Colon (tissue), 2 donors: ENCODE measurements around the gene PHACTR3.

ENCODE experiments used
- FAIRE-seq: peaks from 2 replicates; lab custom pipeline; 2012; peaks lifted over from hg19 to GRCh38; lab: Jason Lieb, UNC
- donor health status: control.
- donor health status: control.

PHACTR3 gene

GRCh38 chr20:59778615-59779200 is 174.4 kb downstream of the PHACTR3 start:
- no peak for FAIRE-seq

GRCh38 chr20:59779656-59780380 is 175.5 kb downstream of the PHACTR3 start:
- no peak for FAIRE-seq

- no peak for FAIRE-seq
Measured at GRCh38 chr20:59780494-59781185, 176.3 kb downstream of the PHACTR3 start.

GRCh38 chr20:59781226-59781625 is 176.9 kb downstream of the PHACTR3 start:
- no peak for FAIRE-seq

- no peak for FAIRE-seq
Measured at GRCh38 chr20:59782986-59783640, 178.8 kb downstream of the PHACTR3 start.

DNA sequence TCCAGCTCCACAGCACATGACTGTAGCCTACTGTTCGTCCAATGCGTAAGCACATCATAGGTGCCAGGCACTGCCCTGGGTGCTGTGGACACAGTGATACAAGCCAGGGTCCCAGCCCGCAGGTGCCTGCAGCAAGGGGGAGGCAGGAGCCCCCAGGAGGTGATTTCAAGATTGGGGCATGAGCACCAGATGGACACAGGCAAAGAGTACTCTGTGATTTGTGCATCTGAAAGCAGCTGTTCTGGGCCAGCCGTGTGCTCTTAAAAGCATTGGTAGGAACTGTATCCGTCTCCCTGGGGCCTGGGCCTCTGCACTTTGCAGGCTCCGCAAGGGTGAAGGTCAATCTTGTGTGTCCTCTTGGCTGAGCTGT is 179.3 kb downstream of the PHACTR3 start:
- no peak for FAIRE-seq

DNA sequence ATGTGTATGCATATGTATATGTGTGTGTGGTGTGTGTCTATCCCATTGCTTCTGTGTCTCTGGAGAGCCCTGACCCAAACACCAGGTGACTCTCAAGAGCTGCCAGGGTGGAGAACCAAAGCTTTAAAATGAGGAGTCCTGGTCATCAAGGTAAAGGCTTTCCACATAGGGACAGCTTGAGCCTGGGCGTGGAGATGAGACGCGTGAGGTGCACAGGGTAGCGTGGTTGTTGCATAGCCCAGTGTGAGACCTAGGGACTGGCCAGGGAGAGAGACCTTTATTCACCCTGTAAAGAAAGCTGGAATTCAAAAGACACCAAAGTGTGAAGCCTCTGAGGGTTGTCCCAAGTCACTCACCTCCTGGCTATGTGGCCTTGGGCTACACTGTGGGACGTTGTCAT is 180.0 kb downstream of the PHACTR3 start:
- FAIRE-seq: no peak

DNA sequence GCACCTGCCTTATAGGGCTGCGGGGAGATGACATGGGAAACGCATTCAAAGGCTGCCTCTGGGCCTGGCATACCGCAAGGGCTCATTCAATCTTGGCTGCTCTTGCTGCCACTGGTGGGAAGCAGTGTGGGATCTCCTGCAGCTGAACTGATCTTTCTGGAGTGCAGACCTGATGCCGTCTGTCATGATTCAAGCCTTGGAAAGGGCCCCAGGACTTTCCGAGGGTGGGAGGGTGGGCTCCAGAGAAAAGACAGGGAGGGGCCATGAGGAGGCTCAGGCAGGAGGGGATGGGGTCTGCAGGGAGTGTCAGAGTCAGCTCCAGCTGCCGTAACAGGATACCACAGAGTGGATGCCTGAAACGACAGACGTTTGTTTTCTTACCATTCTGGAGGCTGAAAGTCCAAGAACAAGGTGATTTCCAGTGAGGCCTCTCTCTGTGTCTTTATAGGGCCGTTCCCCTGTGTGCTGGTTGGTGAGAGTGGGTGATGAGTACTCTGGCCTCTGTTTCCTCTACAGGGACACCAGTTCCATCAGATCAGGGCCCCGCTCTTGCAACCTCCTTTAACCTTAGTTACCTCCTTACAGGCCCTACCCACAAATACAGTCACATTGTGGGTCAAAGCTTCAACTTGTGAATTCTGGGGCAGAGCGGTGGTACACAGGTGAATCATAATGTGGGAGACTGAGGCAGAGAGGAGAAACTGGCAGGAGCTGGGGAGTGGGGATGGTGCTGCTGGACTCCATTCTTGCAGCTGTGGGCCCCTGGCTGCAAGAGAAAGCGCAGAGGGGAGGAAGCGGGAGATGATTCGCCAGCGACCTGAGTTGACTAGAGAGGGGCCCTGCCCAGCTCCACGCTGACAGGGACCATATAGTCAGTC is 180.7 kb downstream of the PHACTR3 start:
- FAIRE-seq: no peak

GRCh38 chr20:59785669-59785959 is 181.3 kb downstream of the PHACTR3 start:
- no peak for FAIRE-seq

DNA sequence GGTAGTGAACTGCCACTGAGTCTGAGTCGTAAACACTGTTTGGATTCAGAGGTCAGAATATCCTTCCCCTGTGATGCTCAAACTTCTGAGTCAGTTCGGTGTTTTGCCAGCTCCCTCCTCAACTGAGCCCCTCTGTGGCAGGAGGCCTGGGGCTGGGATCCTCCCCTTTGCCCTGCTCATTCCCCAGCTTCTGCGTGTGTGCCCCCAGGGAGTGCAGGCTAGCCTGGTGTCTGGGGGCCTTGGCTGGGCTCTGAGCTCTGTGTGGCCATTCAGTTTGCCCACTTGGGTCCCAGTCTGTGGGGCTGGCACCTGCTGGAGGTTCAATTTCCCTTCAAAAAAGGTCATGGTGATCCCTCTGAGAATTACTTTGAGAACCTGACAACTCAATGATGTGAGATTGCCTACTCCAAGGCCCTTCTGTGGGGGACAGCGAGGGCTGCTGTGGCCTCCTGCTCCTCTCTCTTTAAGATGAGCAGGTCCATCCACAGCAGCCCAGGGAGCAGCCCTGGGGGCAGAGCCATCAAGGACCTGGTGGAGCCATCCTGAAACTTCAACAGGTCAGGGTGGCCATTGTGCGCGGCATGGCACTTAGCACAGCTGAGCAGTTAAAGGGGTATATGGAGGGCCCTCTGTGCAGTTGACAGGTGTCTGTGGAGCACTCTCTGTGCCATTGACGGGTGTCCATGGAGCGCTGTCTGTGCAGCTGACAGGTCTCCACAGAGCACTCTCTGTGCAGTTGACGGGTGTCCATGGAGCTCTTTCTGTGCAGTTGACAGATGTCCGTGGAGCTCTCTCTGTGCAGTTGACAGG is 181.9 kb downstream of the PHACTR3 start:
- no peak for FAIRE-seq

DNA sequence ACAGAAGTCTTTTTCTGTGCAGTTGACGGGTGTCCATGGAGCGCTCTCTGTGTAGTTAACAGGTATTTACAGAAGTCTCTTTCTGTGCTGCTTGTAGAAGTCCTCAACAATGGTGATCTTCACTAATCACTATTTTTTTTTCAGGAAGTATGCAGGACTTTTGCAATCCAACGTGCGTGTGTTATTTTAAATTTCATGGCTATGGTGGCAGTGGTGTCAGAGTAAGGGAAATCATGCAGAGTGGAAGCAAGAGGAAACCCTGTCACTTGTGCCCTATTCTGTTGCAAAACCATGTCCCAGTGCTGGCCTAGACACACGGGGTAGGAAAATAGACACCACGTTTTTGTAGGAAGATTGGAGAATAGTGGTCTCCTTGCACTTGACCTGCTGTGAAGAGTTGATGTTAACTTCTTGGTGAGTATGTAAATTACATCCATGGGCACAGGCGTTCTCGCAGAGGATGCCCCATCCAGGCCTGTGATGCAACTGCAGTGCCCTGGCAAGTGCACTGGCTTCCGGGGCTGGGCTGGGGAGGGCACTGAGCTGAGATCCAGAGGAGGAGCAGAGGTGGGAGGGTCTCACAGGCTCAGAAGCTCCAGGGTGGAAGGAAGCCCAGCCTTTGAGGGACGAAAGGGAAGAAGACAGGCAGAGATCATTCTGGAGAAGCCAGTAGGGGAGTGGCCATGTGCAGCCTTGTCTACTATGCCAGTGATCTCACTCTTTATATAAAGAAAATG is 182.6 kb downstream of the PHACTR3 start:
- no peak for FAIRE-seq

- FAIRE-seq: no peak
Measured at GRCh38 chr20:59787538-59787890, 183.2 kb downstream of the PHACTR3 start.

DNA sequence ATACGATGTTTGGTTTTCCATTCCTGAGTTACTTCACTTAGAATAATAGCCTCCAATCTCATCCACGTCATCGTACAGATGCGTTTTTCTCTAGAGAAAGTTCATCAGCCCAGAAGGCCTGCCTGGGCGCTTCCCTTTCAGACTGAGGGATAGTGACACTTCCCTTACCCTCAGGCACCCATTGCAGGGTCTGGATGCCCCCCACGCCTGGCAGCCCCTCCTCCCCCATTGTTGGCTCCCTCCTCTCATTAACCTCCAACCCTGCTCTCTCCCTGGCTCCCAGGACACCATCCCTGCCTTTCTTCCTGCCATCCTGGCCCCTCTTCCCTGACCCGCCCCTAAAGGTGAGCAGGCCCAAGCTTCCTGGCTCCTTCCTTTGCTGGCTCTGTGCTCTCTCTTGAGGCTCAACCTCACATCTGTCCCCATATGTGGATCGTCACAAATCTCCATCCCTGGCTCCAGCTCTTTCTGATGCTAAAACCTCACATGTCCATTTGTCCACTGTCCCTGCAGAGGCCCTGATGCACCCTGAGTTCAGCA is 183.9 kb downstream of the PHACTR3 start:
- no peak for FAIRE-seq

DNA sequence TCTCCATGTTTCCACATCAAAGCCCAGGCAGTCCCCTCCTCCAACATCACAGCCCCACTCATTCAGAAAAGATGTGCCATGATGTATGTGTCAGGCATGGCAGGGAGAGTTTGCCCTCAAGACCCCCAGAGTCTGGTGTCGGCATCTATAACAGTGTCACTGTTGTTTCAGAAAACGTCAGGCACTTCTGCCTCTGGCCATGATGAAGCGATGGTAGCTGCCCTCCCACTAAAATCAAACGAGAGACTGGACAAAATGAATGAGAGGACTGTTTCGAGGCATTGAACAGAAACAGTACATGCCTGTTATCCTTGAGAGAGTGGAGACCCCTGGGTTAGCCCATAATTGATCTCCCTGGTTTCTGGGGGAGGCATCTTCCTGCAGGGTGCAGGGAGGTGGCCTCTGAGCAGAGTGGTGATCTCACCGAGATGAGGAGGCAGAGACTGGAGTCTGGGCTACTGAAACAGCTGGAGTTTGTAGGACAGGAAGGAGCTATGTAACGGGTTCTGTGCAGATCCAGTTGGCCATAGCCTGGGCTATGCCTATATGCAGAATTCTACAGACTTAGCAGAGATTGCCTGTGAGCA is 184.6 kb downstream of the PHACTR3 start:
- no peak for FAIRE-seq

DNA sequence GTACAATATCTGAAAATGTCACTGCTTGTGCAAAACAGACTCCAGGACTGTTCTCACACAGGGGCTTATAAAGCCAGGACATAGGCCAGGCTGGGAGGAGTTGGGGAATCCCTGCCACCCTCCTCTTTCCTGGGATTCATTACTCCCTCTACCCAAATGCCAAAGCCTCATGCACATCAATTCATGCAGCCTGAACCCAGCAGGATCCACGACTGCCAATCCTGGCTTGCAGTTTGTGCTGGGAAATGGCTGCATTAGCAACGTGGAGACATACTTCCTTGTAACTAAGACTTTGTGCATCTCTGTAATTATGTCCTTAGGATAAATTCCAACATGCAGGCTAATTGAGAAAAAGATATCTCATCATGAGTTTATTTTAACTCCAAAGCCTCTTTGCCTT is 185.3 kb downstream of the PHACTR3 start:
- no peak for FAIRE-seq

DNA sequence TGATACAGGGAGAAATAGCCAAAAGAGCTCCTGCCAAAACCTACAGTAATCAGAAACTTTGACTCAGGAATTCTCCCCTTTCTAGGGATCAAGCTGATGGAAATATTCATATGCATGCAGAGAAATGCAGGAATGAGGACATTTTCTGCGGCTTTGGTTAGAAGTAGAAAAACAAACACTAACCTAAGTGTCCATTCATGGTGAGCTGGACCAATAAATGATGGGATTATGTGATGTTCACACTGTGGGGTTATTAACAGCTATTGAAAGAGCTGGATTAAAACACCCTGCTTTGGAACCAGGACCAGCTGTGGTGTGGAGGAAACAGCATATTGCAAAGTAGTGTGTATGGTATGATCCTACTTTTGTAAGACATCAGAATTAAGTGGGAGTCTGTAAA is 186.0 kb downstream of the PHACTR3 start:
- FAIRE-seq: no peak

- FAIRE-seq: no peak
Measured at GRCh38 chr20:59792300-59792699, 188.0 kb downstream of the PHACTR3 start.

DNA sequence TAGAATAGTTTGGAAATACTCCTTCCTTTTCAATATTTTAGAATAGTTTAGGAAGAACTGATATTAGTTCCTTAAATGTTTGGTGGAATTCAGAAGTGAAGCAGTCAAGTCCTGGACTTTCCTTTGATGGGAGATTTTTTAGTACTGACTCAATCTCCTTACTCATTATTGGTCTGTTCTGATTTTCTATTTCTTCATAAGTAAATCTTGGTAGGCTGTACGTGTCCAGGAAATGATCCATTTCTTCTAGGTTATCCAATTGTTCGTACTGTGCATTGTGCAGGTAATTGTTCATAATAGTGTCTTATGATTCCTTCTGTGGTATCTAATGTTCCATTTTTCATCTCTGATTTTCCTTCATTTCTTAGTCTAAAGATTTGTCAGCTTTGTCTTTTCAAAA is 190.2 kb downstream of the PHACTR3 start:
- no peak for FAIRE-seq

- FAIRE-seq: no peak
Measured at GRCh38 chr20:59800309-59800708, 196.0 kb downstream of the PHACTR3 start.

- no peak for FAIRE-seq
Measured at GRCh38 chr20:59802018-59802417, 197.7 kb downstream of the PHACTR3 start.
